ENCODE data around the gene VN1R4. TPM values are rescaled to one million over a fixed set of nuclear protein-coding genes. Genes with fewer than 3 reads are reported as not detected.
"Not testable (repeated sequence)": the region's sequence is repeated elsewhere in the genome, so short reads cannot be mapped to it uniquely, and the experiment has no call there.

VN1R4 gene
- total RNA-seq, 1 donor = not detected

GRCh38 chr19:53224606-53225005 lies 42.9 kb downstream of the VN1R4 start:
- Histone ChIP-seq H4K20me1 (ENCODE audit: insufficient read depth, low read length) (no peaks in the 10 kb centered on the region), H3K27me3 (ENCODE audit: insufficient read depth, low read length) (no peaks in the 10 kb centered on the region), H3K9me3 (ENCODE audit: low read depth, low read length) (peaks cover 13% of the 10 kb centered on the region), H3K4me2 (ENCODE audit: insufficient read depth, low read length) (no peak overlapping the region), H3K27ac (ENCODE audit: low read depth, low read length) (no peak overlapping the region), H3K4me3 (ENCODE audit: insufficient read depth, low read length) (no peak overlapping the region), H3K4me1 (ENCODE audit: insufficient read depth, low read length) (no peaks in the 10 kb centered on the region), H3K79me2 (ENCODE audit: insufficient read depth, low read length) (no peaks in the 10 kb centered on the region), H3K36me3 (ENCODE audit: insufficient read depth, low read length) (no peaks in the 10 kb centered on the region), H2AFZ (ENCODE audit: low read length) (no peak overlapping the region)
- no peak for TF ChIP-seq CTCF (IDR thresholded peaks at IDR 0.05; ENCODE audit: extremely low read depth, low read depth, low read length)
- DNase-seq (ENCODE audit: insufficient read length, low spot score, missing footprints) = no peak

- not testable (repeated sequence) for H4K20me1 ChIP-seq (ENCODE audit: insufficient read depth, low read length); H3K27ac ChIP-seq (ENCODE audit: low read depth, low read length); H2AFZ ChIP-seq (ENCODE audit: low read length); H3K4me1 ChIP-seq (ENCODE audit: insufficient read depth, low read length); DNase-seq (ENCODE audit: insufficient read length, low spot score, missing footprints); H3K36me3 ChIP-seq (ENCODE audit: insufficient read depth, low read length); H3K9me3 ChIP-seq (ENCODE audit: low read depth, low read length); H3K27me3 ChIP-seq (ENCODE audit: insufficient read depth, low read length); H3K79me2 ChIP-seq (ENCODE audit: insufficient read depth, low read length); H3K4me2 ChIP-seq (ENCODE audit: insufficient read depth, low read length); H3K4me3 ChIP-seq (ENCODE audit: insufficient read depth, low read length)
Measured at GRCh38 chr19:53222716-53223115, 44.8 kb downstream of the VN1R4 start.

Other genes with a start within 250 kb of the VN1R4 start
- gene ERVV-2, start 223.0 kb downstream of the VN1R4 start, total RNA-seq = not detected in 2 replicates
- 47.7 and 51.8 TPM in 2 replicates for gene ZNF160, start 164.3 kb downstream of the VN1R4 start, total RNA-seq
- 7.6 and 11.2 TPM in 2 replicates for gene ZNF415, start 134.8 kb downstream of the VN1R4 start, total RNA-seq
- gene ZNF347, start 108.7 kb downstream of the VN1R4 start, total RNA-seq = 9.0 and 12.4 TPM in 2 replicates
- 2.9 and 3.8 TPM in 2 replicates for gene ZNF665, start 74.4 kb downstream of the VN1R4 start, total RNA-seq
- gene ZNF677, start 12.8 kb downstream of the VN1R4 start, total RNA-seq = 14.1 and 21.2 TPM in 2 replicates
- under 0.01 TPM in 1 of 2 replicates, not detected in the other for gene VN1R2, start 9.4 kb downstream of the VN1R4 start, total RNA-seq
- gene ZNF845, start 66.0 kb upstream of the VN1R4 start, total RNA-seq = 7.7 and 8.7 TPM in 2 replicates
- gene ZNF525, start 98.0 kb upstream of the VN1R4 start, total RNA-seq = 6.8 and 8.0 TPM in 2 replicates
- gene ZNF765, start 127.4 kb upstream of the VN1R4 start, total RNA-seq = 15.6 TPM in 2 replicates
- gene ZNF761, start 164.3 kb upstream of the VN1R4 start, total RNA-seq = 13.0 and 16.5 TPM in 2 replicates
- gene ZNF813, start 200.0 kb upstream of the VN1R4 start, total RNA-seq = 3.6 and 4.4 TPM in 2 replicates

All from osteoblast (primary cell).